HG02571 (cell line): Measurements from ENCODE around the gene EXOC6B.

Source experiments
- ATAC-seq: cut with Tn5 transposase; IDR thresholded peaks from one replicate; pipeline ENCODE4 v1.9.1; 2021; ENCODE audit warnings: mild to moderate bottlenecking, moderate library complexity; ENCODE audit not compliant: unreplicated experiment

Gene EXOC6B

GRCh38 chr2:72129681-72130340 lies 696.0 kb downstream of the EXOC6B start:
- ATAC-seq: no peak

DNA sequence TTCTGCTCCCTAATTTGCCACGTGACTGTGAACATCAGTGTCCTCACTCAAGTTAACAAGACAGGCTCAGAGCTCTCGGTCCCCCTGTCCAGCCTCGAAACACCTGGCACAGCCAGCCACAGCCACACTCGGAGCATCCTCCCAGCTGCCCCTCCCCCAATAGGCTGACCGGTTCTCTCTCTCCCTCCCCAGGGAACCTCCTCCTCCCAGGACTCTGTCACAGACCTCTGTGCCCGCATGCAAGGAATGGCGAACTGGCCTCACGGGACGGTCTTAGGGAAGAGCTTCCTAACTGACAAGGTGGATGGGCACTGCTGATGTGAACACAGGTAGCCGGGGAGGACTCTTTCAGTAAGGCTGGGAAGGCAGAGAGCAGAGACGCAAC lies 697.0 kb downstream of the EXOC6B start:
- ATAC-seq: no peak

GRCh38 chr2:72128059-72128842 lies 697.6 kb downstream of the EXOC6B start:
- ATAC-seq: no peak

DNA sequence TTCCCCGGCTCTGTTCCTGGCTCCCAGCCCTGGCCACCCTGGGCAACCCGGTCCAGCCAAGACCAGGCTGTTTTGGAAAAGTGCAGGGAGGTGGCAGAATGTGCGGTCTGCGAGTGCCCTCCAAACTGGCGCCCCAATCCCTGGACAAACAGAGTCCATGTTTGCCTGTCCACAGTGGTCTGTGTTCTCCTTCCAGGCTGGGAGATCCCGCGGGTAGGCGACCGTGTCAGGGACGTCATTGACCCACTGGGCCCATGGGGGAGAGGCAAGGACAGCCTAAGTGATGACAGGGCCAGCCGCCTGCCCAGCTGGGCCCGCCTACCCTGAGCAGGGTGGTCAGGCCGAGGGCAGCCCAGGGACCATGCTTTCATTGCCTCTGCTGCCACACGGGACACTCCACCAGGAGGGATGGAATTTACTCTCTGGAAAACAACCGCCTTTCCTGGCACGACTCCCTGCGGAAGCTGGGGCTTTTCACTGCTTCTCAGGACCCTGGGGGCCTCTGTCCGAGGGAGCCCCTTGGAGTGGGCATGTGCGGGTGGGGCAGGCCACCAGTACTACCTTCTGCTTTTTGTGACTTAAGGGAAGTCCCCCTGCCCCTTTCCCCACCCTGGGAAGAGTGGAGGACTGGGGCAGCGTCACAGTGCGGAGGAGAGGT lies 698.3 kb downstream of the EXOC6B start:
- no peak for ATAC-seq

DNA sequence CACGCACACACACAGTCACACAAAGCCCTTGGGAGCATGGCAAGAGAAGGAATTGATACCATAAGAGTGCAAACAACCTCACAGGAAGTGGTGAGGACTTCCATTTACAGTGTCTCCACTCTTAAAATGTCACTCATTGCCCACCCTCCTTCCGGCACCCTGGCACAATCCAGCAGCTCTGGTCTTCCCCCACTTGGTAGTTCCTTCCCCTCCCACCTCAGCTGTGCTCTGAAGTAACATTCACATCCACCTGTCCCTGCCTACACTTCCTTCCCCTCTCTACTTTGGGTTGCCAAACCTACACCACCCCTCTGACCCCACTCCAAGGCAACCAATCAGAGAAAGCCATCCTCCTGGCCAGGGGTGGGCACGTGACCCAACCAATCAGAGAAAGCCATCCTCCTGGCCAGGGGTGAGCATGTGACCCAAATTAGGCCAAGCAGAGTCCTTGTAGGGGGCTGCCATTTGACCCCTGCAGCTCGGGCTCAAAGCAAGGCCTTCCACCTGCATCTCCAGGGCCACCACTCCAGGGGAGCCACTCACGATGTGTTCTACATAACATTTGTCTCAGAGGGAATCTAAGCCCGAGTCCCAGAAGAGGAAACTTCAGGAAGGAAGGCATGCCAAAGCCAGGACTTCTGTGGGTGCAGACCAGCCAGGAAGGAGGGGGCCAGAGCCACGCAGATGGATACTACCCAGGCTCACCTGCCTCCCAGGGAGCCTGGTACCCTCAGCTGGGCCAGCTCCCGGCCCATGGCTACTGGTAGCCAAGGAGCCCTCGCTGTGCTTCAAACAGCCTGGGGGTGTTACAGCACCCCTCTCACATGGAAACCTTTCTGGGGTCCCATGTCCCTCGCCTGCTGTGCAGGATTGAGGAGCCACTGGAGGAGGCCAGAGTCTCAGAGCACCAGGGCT lies 699.4 kb downstream of the EXOC6B start:
- no peak for ATAC-seq
